B cell (primary cell): ENCODE results near the gene NBEA. TPM values are rescaled to one million over a fixed set of nuclear protein-coding genes. Genes with fewer than 3 reads are reported as not detected.

ENCODE experiments used
- ATAC-seq: fragments of 200-7000 bp; cut with Tn5 transposase; one replicate; pipeline ENCODE4 v1.10.0; 2021; ENCODE audit warnings: low read depth, mild to moderate bottlenecking, moderate number of reproducible peaks, moderate library complexity
- CTCF ChIA-PET: fragments of 350-600 bp; sonication (Branson Sonifier 250); formaldehyde crosslinking; loops from one replicate; lab custom pipeline; 2021; ENCODE audit warnings: antibody characterized with exemption, inconsistent platforms; lab: Charles Lee
- POLR2A ChIA-PET: fragments of 350-600 bp; sonication (Branson Sonifier 250); formaldehyde crosslinking; loops from one replicate; lab custom pipeline; 2021; ENCODE audit warnings: antibody characterized with exemption; lab: Charles Lee
- DNase-seq: peaks from one replicate; pipeline ENCODE4 v3.0.0; 2013
- H2AFZ ChIP-seq: 2 replicates; pipeline ENCODE4 v1.6.1; 2012; ENCODE audit warnings: mild to moderate bottlenecking, low read depth, low read length; ENCODE audit not compliant: insufficient read depth, poor library complexity, severe bottlenecking
- H3K27ac ChIP-seq, 2 donors: 1 replicate in 1 of 2; 2 replicates in 1 of 2; pipeline ENCODE4 v1.5.1; 2012 to 2013; ENCODE audit warnings: low read length in 2 of 2, mild to moderate bottlenecking in 2 of 2, moderate library complexity in 1 of 2
- H3K27me3 ChIP-seq, 4 experiments: fragments of 200-600 bp in 1 of 4; sonication (generic) in 1 of 4; replicated peaks in 1 of 4; 1 replicate in 2 of 4; 2 replicates in 2 of 4; pipeline versions ENCODE4 v1.6.1 to v1.7.0; 2013 to 2016; ENCODE audit warnings: low read length in 3 of 4, mild to moderate bottlenecking in 2 of 4, mixed read lengths in 1 of 4, moderate library complexity in 1 of 4; ENCODE audit not compliant: insufficient read depth in 4 of 4, control insufficient read depth in 3 of 4; ENCODE audit errors: control extremely low read depth in 1 of 4
- H3K36me3 ChIP-seq, 2 experiments: replicated peaks in 1 of 2; 1 replicate in 1 of 2; 2 replicates in 1 of 2; pipeline versions ENCODE4 v1.6.1 to v1.7.1; 2013; ENCODE audit warnings: low read length in 1 of 2; ENCODE audit not compliant: insufficient read depth in 2 of 2, control insufficient read depth in 1 of 2; ENCODE audit errors: control extremely low read depth in 1 of 2, extremely low read depth in 1 of 2
- H3K4me1 ChIP-seq, 2 donors: fragments of 200-600 bp in 1 of 2; sonication (generic) in 1 of 2; 1 replicate in 1 of 2; 2 replicates in 1 of 2; pipeline versions ENCODE4 v1.5.1 to v1.6.1; 2013 to 2017; ENCODE audit warnings: low read length in 2 of 2; ENCODE audit not compliant: control insufficient read depth in 2 of 2, insufficient read depth in 2 of 2
- H3K4me2 ChIP-seq: replicated peaks from 2 replicates; pipeline ENCODE3; 2012; ENCODE audit warnings: mild to moderate bottlenecking, low read depth, low read length; ENCODE audit not compliant: poor library complexity, severe bottlenecking
- H3K4me3 ChIP-seq, 5 experiments: fragments of 200-600 bp in 1 of 5; sonication (generic) in 1 of 5; 1 replicate in 3 of 5; 2 replicates in 2 of 5; pipeline versions ENCODE4 v1.5.1 to v1.7.0; 2011 to 2016; ENCODE audit warnings: low read length in 4 of 5, mild to moderate bottlenecking in 4 of 5, low read depth in 2 of 5, control low read depth in 1 of 5, moderate library complexity in 1 of 5; ENCODE audit not compliant: insufficient read depth in 1 of 5; ENCODE audit errors: control extremely low read depth in 1 of 5, extremely low read depth in 1 of 5
- H3K79me2 ChIP-seq: fragments of 200-600 bp; sonication (generic); one replicate; pipeline ENCODE4 v1.6.0; 2016; ENCODE audit warnings: low read length; ENCODE audit not compliant: control insufficient read depth, insufficient read depth
- H3K9ac ChIP-seq: fragments of 200-600 bp; sonication (generic); 2 replicates; pipeline ENCODE4 v1.6.1; 2017; ENCODE audit warnings: mild to moderate bottlenecking, low read length, moderate library complexity
- H3K9me3 ChIP-seq, 3 donors: one replicate each; pipeline versions ENCODE4 v1.6.1 to v1.7.1; 2013; ENCODE audit warnings: low read length in 2 of 3; ENCODE audit not compliant: control insufficient read depth in 2 of 3, insufficient read depth in 1 of 3; ENCODE audit errors: control extremely low read depth in 1 of 3
- H4K20me1 ChIP-seq: 2 replicates; pipeline ENCODE4 v1.6.0; 2012; ENCODE audit warnings: mild to moderate bottlenecking, low read length; ENCODE audit not compliant: insufficient read depth, control insufficient read depth, poor library complexity, severe bottlenecking
- H3K27ac Mint-ChIP-seq: one replicate; pipeline ENCODE4 v1.8.0; 2021; ENCODE audit warnings: mixed read lengths
- H3K27me3 Mint-ChIP-seq: one replicate; pipeline ENCODE4 v1.8.0; 2021; ENCODE audit warnings: mixed read lengths
- H3K4me1 Mint-ChIP-seq: one replicate; pipeline ENCODE4 v1.8.0; 2021; ENCODE audit warnings: mixed read lengths
- H3K4me3 Mint-ChIP-seq: one replicate; pipeline ENCODE4 v1.8.0; 2021; ENCODE audit warnings: mixed read lengths
- H3K9me3 Mint-ChIP-seq: one replicate; pipeline ENCODE4 v1.8.0; 2022; ENCODE audit warnings: mixed read lengths; ENCODE audit not compliant: insufficient read depth
- EZH2 ChIP-seq: IDR thresholded peaks from 2 replicates; pipeline ENCODE4 v1.6.1; 2012; ENCODE audit warnings: borderline replicate concordance, low read depth, mild to moderate bottlenecking, moderate library complexity, low read length; ENCODE audit not compliant: insufficient read depth, poor library complexity, severe bottlenecking
- WGBS: methylation state at CpG from one replicate; pipeline ENCODE4 v1.1.5; 2013; ENCODE audit warnings: missing lambda C conversion rate; ENCODE audit not compliant: insufficient coverage; 5-methylcytosine and 5-hydroxymethylcytosine counted together
- intact Hi-C: fragments of 100-400 bp; cut with micrococcal nuclease; formaldehyde crosslinking; loops from one replicate; pipeline ENCODE4 v1.10.0; 2022
- polyA plus RNA-seq: library from polyadenylated mRNA; depleted of rRNA; stranded (reverse); fragments of >200 nt; gene quantifications from 2 replicates; pipeline ENCODE4 v1.2.3, GENCODE V29; 2012
- total RNA-seq, 2 donors: library from RNA; stranded (reverse); fragments of 120-200 nt in 1 of 2; gene quantifications; 1 replicate in 1 of 2; 2 replicates in 1 of 2; pipeline versions ENCODE4 v1.2.3 to v1.2.4, GENCODE V29; 2013 to 2022
- TF ChIP-seq, protein P1 (sequence below): fragments of 200-600 bp; IDR thresholded peaks from one replicate; pipeline ENCODE4 v1.8.0; 2022; ENCODE audit warnings: antibody characterized with exemption, mild to moderate bottlenecking

Gene NBEA
- total and polyA plus RNA-seq, 2 donors (not counting 1 experiment from before 2014, with no cell fraction given), result 1.5 to 10.7 TPM

DNA sequence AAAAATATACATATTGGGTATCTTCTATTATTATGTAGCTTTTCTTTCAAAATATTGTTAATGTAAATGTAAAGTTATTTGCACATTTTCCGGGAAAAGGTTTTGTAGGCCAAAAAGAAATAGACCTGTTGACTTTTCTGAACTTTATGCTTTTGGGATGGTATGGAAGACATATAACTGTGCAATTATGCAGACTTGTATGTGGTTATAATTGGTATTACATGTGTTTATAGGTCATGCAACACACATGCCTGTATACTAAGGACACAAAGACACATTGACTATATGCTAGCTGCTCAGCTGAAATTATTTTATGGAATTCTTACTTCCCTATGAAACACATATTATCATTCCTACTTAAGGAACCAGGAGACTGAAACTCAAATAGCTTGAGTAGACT is 2.3 kb upstream of the NBEA start:
- Histone ChIP-seq H3K27me3 (peaks cover 0 to 12% (median 4%) of the 10 kb centered on the region in 4 experiments), H2AFZ (no peak overlapping the region), H3K4me2 (no peak overlapping the region), H3K4me3 (no peak overlapping the region), H3K9ac (no peak overlapping the region), H3K27ac (no peak overlapping the region), H3K79me2 (no peaks in the 10 kb centered on the region), H4K20me1 (no peaks in the 10 kb centered on the region), H3K36me3 (no peaks in the 10 kb centered on the region), H3K4me1 (peaks cover 20 to 22% of the 10 kb centered on the region in 2 donors), H3K9me3 (no peaks in the 10 kb centered on the region)
- Mint-ChIP-seq H3K4me1 (peaks cover 26% of the 10 kb centered on the region), H3K27me3 (peaks cover 35% of the 10 kb centered on the region), H3K4me3 (no peak overlapping the region), H3K9me3 (no peaks in the 10 kb centered on the region), H3K27ac (no peak overlapping the region)
- ATAC-seq (no peak), DNase-seq (no peak)
- WGBS, result no CpG with 5 or more reads among the region's 1 CpG
- ChIA-PET POLR2A (no interaction called here), CTCF (interaction anchor here (1.6 kb wide), 1 partner anchor 10 kb away, joined by 3 read pairs; no protein-coding TSS in a partner anchor)
- TF ChIP-seq EZH2, result no peak
- TF ChIP-seq, protein P1, sequence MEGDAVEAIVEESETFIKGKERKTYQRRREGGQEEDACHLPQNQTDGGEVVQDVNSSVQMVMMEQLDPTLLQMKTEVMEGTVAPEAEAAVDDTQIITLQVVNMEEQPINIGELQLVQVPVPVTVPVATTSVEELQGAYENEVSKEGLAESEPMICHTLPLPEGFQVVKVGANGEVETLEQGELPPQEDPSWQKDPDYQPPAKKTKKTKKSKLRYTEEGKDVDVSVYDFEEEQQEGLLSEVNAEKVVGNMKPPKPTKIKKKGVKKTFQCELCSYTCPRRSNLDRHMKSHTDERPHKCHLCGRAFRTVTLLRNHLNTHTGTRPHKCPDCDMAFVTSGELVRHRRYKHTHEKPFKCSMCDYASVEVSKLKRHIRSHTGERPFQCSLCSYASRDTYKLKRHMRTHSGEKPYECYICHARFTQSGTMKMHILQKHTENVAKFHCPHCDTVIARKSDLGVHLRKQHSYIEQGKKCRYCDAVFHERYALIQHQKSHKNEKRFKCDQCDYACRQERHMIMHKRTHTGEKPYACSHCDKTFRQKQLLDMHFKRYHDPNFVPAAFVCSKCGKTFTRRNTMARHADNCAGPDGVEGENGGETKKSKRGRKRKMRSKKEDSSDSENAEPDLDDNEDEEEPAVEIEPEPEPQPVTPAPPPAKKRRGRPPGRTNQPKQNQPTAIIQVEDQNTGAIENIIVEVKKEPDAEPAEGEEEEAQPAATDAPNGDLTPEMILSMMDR, result no peak
- intact Hi-C loops, result loop anchor here (5.0 to 10.0 kb wide), 2 partner anchors 1125 to 1878 kb away; partner anchors contain the start of genes RFC3 and RFXAP

DNA sequence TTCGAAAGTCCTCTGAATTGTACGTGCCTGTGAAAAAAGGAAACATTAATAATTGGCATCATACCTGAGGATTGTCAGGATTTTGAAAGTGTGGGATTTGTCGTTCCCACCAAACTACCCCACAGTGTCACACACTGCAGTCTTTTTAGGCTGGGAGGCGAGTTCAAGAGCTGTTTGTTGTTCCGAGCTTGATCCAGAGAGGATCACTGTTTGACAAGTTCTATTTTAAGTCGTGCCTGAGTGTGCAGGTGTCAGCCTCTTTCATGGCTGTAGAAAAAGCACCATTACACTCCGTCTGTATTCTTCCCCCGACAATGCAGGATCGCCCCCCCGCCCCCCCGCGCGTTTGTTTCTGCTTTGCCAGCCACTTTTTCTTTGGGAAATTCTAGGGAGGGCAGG is 635 bp upstream of the NBEA start:
- Histone ChIP-seq H3K27ac (no peak overlapping the region), H3K9me3 (peaks cover 0 to 2% (median 0%) of the 10 kb centered on the region in 3 donors), H3K4me2 (peak overlapping the region; percentile 94), H3K4me1 (peaks cover 20 to 25% of the 10 kb centered on the region in 2 donors), H3K36me3 (no peaks in the 10 kb centered on the region), H3K27me3 (peaks cover 0 to 8% (median 6%) of the 10 kb centered on the region in 4 experiments), H3K4me3 (peak overlapping the region in 4 of 5 experiments; percentile 69 to 81 (median 74)), H3K9ac (peak overlapping the region; percentile 59), H2AFZ (peak overlapping the region; percentile 97), H4K20me1 (no peaks in the 10 kb centered on the region), H3K79me2 (no peaks in the 10 kb centered on the region)
- TF ChIP-seq EZH2, result no peak
- TF ChIP-seq, protein P1, result no peak
- ATAC-seq (no peak), DNase-seq (no peak)
- WGBS, result 8% methylated on average over 2 of the region's 13 CpGs
- Mint-ChIP-seq H3K4me1 (peaks cover 30% of the 10 kb centered on the region), H3K27me3 (peaks cover 27% of the 10 kb centered on the region), H3K27ac (no peak overlapping the region), H3K9me3 (no peaks in the 10 kb centered on the region), H3K4me3 (peak overlapping the region; percentile 95)
- intact Hi-C loops, result loop anchor here (5.0 to 10.0 kb wide), 2 partner anchors 1127 to 1876 kb away; partner anchors contain the start of genes RFC3 and RFXAP
- ChIA-PET CTCF (no interaction called here), POLR2A (no interaction called here)
